GM21576 (cell line): ENCODE results near the gene GFER.
"Not testable (repeated sequence)": the region's sequence is repeated elsewhere in the genome, so short reads cannot be mapped to it uniquely, and the experiment has no call there.

ENCODE experiments used
- ATAC-seq: cut with Tn5 transposase; IDR thresholded peaks from one replicate; pipeline ENCODE4 v1.9.1; 2021; ENCODE audit warnings: mild to moderate bottlenecking, moderate library complexity; ENCODE audit not compliant: unreplicated experiment

The GFER gene

GRCh38 chr16:2004795-2005517, 21.0 kb downstream of the GFER start:
- no peak for ATAC-seq

GRCh38 chr16:2005646-2006045, 21.7 kb downstream of the GFER start:
- ATAC-seq = no peak

GRCh38 chr16:2006317-2006716, 22.3 kb downstream of the GFER start:
- no peak for ATAC-seq

- ATAC-seq = no peak
Observed at GRCh38 chr16:2007081-2007836, 23.3 kb downstream of the GFER start.

GRCh38 chr16:2008009-2008526, 24.1 kb downstream of the GFER start:
- ATAC-seq = no peak

- ATAC-seq = no peak
Observed at GRCh38 chr16:2008631-2009163, 24.7 kb downstream of the GFER start.

DNA sequence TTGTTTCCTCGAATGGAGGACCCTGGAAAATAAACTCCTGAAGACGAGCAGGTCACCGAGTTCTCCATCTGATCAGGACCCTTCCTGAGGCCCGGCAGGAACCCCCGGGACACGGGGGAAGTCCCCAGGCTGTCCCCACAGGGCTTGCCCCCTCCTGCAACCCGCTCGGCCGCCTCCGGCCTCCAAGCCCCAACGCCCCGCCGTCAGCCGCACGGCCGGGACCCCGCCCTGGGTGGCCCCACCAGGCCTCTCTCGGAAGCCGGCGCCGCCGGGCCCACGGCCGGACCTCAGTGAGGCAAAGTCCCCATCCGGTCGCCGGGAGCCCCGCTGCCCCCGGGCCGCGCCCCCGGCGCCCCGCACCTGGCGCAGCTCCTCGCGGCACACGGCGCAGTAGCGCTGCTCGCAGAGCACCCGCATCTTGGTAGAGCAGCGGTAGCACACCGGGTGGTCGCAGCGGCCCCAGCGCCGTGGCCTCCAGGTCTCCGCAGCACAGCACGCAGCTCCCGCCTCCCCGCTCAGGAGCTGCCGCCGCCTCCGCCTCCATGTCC, 25.2 kb downstream of the GFER start:
- peak; percentile 27 for ATAC-seq

- ATAC-seq = peak; percentile 73
Observed at GRCh38 chr16:2009791-2010510, 26.0 kb downstream of the GFER start, which contains the start of gene ZNF598. ZNF598 (minus strand) TSS chr16:2009821.

DNA sequence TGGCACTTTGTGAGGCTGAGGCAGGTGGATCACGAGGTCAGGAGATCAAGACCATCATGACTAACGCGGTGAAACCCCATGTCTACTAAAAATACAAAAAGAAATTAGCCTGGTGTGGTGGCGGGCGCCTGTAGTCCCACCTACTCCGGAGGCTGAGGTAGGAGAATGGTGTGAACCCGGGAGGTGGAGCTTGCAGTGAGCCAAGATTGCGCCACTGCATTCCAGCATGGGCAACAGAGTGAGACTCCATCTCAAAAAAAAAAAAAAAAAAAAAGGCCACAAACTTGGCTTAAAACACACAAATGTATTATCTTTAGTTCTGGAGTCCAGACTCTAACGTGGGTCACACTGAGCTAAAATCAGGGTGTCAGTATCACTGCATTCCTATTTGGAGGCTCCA, 27.7 kb downstream of the GFER start:
- not testable (repeated sequence) for ATAC-seq

DNA sequence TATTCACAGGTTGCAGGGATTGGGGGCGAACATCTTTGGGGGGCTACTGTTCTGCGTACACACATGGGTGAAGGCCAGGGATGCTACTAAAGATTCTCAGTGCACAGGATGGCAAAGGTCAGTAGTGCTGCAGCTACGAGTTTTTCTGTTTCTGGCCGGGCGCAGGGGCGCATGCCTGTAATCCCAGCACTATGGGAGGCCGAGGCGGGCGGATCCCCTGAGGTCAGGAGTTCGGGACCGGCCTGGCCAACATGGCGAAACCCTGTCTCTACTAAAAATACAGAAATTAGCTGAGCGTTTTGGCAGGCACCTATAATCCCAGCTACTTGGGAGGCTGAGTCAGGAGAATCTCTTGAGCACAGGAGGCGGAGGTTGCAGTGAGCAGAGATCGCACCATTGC, 29.5 kb downstream of the GFER start:
- ATAC-seq = no peak

DNA sequence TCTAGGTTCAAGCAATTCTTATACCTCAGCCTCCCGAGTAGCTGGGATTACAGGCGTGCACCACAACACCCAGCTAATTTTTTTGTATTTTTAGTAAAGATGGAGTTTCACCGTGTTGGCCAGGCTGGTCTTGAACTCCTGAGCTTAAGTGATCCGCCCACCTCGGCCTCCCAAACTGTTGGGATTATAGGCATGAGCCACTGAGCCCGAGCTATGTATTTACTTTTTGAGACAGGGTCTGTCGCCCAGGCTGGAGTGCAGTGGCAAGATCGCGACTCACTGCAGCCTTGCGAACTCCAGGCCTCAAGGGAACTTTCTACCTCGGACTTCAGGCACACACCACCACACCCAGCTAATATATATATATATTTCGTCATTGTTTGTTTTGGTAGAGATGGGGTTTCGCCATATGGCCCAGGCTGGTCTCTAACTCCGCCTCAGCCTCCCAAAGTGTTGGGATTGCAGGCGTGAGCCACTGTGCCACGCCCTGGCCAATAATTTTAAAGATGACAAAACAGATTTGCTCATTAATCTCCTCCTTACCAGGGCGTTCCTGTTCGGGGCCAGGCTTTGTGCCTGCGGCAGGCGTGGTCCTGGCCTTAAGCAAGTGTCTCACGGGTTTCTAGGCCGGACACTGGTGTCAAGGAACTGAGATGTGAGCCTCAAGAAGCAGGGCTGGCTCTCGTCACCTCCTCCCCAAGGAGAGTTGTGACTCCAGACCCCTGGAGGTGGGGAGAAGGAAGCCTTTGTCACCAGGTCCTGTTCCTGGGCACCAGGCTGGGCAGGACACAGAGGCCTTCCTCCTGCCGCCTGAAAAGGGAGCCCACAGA, 31.3 kb downstream of the GFER start:
- ATAC-seq = no peak

- ATAC-seq = no peak
Observed at GRCh38 chr16:2015947-2016208, 31.9 kb downstream of the GFER start.

DNA sequence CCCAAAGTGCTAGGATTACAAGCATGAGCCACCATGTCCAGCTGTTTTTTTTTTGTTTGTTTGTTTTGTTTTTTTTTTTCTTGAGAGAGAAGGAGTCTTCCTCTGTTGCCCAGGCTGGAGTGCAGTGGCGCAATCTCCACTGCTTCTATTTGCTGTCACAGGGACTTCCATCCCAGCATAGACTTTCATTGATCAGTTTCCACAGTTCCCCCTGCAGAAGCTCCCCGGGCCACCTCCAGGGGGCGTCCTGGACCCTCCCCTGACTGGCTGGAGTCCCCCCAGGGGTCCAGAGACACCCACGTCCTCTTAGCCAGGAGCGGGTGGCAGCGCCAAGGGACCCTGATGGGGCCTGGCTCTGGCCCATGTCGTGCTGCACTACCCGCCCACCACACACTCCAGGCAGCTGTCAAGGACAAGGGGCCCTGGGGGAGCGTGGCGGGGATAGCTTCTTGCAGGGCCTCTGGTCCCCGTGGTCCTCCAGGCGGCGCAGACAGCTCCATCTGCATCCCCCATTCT, 32.5 kb downstream of the GFER start:
- no peak for ATAC-seq

GRCh38 chr16:2019518-2019920, 35.5 kb downstream of the GFER start, which contains the start of gene NPW:
NPW (plus strand) TSS chr16:2019785.
- ATAC-seq = no peak

DNA sequence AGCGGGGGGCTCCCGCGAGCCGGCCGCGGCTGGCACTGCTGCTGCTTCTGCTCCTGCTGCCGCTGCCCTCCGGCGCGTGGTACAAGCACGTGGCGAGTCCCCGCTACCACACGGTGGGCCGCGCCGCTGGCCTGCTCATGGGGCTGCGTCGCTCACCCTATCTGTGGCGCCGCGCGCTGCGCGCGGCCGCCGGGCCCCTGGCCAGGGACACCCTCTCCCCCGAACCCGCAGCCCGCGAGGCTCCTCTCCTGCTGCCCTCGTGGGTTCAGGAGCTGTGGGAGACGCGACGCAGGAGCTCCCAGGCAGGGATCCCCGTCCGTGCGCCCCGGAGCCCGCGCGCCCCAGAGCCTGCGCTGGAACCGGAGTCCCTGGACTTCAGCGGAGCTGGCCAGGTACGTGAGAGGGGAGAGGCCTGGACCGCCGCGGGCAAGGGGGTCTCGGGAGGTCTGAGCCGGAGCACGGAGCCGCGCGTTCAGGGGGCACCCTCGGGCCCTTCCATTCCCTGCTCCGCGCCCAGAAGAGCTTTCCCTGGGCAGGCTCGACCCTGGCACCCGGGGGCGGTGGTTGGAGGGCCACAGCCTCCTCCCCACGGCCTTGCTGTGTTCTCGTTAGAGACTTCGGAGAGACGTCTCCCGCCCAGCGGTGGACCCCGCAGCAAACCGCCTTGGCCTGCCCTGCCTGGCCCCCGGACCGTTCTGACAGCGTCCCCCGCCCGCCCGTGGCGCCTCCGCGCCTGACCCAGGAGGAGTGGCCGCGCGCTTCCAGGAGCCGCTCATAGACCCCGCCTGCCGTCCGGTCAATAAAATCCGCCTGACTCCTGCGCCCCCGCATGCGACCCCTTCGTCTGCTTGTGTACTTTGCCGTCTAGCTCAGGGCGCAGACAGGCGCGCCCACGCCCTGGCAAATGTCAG, 36.2 kb downstream of the GFER start:
- ATAC-seq = no peak

DNA sequence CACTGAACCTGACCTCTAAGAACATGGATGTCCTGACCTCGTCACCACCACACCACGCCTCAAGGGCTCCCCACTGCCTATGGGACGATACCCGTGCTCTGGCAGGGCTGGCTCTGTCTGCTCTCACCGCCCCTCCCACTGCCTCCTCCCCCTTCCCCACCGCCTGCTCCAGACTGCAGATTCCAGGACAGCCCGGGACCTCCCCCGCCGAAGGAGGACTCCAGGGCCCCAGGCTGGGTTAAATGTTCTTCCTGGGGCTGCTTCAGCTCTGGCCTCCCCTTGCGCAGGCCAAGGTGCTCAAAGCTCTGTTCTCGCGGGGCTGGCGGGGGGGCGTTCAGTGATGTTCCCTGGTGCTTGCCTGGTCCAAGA, 38.7 kb downstream of the GFER start:
- ATAC-seq = no peak

- ATAC-seq = peak; percentile 68
Observed at GRCh38 chr16:2023092-2024031, 39.4 kb downstream of the GFER start.

DNA sequence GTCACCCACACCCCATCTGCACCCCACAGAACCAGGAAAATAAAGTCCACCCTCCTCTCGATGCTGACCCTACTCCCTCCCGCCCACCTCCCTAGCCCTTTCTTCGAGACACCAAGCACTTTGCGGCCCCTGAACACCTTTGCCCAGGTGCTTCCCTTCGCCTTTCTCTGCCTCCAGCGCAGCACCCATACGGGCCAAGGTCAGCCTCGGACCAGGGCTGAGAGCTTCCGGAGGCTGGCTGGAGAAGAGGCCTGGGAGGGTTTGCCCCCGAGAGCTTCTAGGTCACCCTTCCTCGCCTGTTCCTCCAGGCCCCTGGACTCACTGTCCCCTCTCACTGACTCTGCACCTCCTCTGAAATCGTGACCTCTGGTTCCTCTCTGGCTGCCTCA, 40.0 kb downstream of the GFER start:
- ATAC-seq = no peak
